ENCODE measurements around the gene PLPP3. TPM values are rescaled to one million over a fixed set of nuclear protein-coding genes. Genes with fewer than 3 reads are reported as not detected.

PLPP3 gene
- total RNA-seq, 1 experiment from 2014 or later: 0.39 TPM

DNA sequence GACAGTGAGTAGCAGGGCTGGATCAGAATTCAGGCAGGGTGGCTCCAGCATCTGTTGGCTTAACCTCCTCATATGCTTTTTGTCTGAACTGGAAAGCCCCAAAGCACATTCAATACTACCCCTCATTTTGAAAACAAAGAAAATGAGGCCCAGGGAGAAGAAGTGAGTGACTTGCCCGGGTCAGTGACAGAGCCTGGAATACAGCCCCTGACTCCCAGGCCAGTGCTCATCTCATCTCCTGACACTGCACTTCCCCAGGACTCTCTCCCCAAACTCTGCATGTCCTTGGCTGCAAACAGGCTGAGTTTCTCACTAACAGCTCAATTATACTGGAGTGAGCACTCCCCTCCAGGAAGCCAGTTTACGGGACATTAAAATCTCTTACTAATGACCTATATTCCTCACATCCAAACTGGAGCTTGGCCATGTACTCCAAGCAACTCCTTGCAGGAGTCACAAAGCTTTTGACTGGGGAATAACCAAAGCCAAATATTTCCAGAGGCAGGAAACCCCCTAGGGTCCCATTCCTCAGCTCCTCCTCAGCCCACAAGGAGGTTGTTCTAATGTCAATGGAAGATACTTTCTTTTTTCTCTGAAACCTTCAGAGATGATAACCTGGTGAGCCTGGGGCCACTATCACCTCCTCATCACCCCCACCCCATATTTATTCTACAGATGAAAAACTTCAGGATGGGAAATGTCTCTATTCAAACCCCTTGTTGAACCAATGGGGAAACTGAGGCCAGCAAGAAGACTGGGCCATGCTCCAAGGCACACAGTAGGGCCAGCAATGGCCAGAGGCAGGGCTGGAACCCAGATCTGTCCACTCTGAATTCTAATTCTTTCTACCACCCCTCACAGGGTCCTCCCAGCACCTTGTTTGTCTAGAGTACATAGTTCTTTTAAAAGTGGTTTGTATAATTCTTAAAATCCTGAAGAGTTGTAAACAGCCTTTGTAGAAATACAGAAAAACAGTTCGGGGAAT lies 127.0 kb downstream of the PLPP3 start:
- no peaks in the 10 kb centered on the region for H3K4me1 ChIP-seq (ENCODE audit: insufficient read depth, low read length, poor library complexity, severe bottlenecking)
- TF ChIP-seq EZH2 (IDR thresholded peaks at IDR 0.05; ENCODE audit: borderline replicate concordance, low read depth, low read length, poor library complexity, severe bottlenecking): no peak
- TF ChIP-seq CTCF (conservative IDR thresholded peaks at IDR 0.05; ENCODE audit: low read depth, low read length): no peak
- no peaks in the 10 kb centered on the region for H3K9me3 ChIP-seq (ENCODE audit: low read depth, low read length, poor library complexity, severe bottlenecking)
- intact Hi-C loops (cut with micrococcal nuclease; ENCODE audit: unreplicated experiment): no loop called here
- peaks cover 6% of the 10 kb centered on the region for H3K27me3 ChIP-seq (replicated peaks; ENCODE audit: insufficient read depth, low read depth, low read length, poor library complexity)
- CTCF ChIA-PET: no interaction called here
- DNase-seq (ENCODE audit: low spot score): no peak
- POLR2A ChIA-PET (ENCODE audit: low non-redundant PET): no interaction called here
- BruUV-seq (replicated peaks): no TSS peak
- no peak overlapping the region for H3K4me3 ChIP-seq (ENCODE audit: low read depth, low read length, poor library complexity, severe bottlenecking)
- H3K36me3 ChIP-seq (ENCODE audit: insufficient read depth, low read length, poor library complexity, severe bottlenecking): no peaks in the 10 kb centered on the region
- no peak overlapping the region for H3K27ac ChIP-seq (ENCODE audit: low read depth, low read length, poor library complexity, severe bottlenecking)

DNA sequence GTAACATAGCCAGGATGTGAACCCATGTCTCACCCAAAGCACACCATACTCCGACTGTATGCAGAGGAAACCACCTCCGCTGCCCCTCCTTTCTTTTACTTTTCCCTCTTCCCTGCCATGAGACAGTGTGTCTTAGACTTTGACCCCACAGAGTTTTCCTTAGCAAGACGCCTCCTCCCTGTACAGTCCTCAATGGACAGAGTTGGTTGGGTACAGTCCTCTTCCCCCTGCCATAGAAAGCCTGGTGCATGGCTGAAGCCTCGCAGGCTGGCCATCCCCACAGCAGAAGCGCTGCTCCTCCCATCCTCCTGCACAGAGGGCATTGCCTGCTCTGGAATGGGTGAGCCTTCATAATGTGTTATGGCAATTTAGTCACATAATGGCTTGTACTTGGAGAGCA lies 127.9 kb downstream of the PLPP3 start:
- Histone ChIP-seq H3K36me3 (ENCODE audit: insufficient read depth, low read length, poor library complexity, severe bottlenecking) (no peaks in the 10 kb centered on the region), H3K9me3 (ENCODE audit: low read depth, low read length, poor library complexity, severe bottlenecking) (no peaks in the 10 kb centered on the region), H3K27ac (ENCODE audit: low read depth, low read length, poor library complexity, severe bottlenecking) (no peak overlapping the region), H3K27me3 (replicated peaks; ENCODE audit: insufficient read depth, low read depth, low read length, poor library complexity) (peaks cover 6% of the 10 kb centered on the region), H3K4me1 (ENCODE audit: insufficient read depth, low read length, poor library complexity, severe bottlenecking) (no peaks in the 10 kb centered on the region), H3K4me3 (ENCODE audit: low read depth, low read length, poor library complexity, severe bottlenecking) (no peak overlapping the region)
- CTCF ChIA-PET: no interaction called here
- TF ChIP-seq CTCF (conservative IDR thresholded peaks at IDR 0.05; ENCODE audit: low read depth, low read length) (no peak), EZH2 (IDR thresholded peaks at IDR 0.05; ENCODE audit: borderline replicate concordance, low read depth, low read length, poor library complexity, severe bottlenecking) (no peak)
- intact Hi-C loops (cut with micrococcal nuclease; ENCODE audit: unreplicated experiment): no loop called here
- DNase-seq (ENCODE audit: low spot score): no peak
- BruUV-seq (replicated peaks): no TSS peak
- POLR2A ChIA-PET (ENCODE audit: low non-redundant PET): no interaction called here

DNA sequence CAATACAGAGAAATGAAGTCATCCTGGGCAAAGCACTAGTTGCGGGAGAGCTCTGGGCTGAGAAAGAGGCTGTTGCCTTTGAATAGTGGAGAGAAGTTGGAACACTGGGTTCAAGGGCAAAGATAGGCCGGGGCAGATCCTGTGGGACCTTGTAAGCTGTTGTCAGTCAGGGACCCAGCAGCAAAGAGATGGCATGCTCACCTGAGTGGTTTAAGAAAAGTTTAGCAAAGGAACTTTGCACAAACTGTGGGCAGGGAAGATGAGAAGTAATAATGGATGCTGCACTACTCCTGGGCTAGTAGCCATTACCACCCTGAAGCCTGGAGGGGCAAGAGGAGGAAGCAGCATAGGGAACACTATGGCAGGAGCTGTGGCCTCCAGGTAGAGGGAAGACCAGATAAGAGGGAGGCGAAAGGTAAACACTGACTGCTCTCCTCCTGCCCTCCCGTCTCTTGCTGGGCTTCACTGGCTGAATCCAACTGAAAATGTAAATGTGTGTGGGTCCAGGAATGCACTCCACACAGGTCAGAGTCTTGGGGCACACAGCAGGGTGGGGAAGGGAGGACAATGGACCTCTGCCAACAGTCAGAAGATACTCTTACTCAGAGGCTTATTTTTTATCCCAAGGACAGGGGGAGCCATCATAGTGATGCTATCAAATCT lies 129.2 kb downstream of the PLPP3 start:
- TF ChIP-seq EZH2 (IDR thresholded peaks at IDR 0.05; ENCODE audit: borderline replicate concordance, low read depth, low read length, poor library complexity, severe bottlenecking) (no peak), CTCF (conservative IDR thresholded peaks at IDR 0.05; ENCODE audit: low read depth, low read length) (no peak)
- Histone ChIP-seq H3K27ac (ENCODE audit: low read depth, low read length, poor library complexity, severe bottlenecking) (no peak overlapping the region), H3K4me3 (ENCODE audit: low read depth, low read length, poor library complexity, severe bottlenecking) (no peak overlapping the region), H3K36me3 (ENCODE audit: insufficient read depth, low read length, poor library complexity, severe bottlenecking) (no peaks in the 10 kb centered on the region), H3K9me3 (ENCODE audit: low read depth, low read length, poor library complexity, severe bottlenecking) (no peaks in the 10 kb centered on the region), H3K27me3 (replicated peaks; ENCODE audit: insufficient read depth, low read depth, low read length, poor library complexity) (peaks cover 6% of the 10 kb centered on the region), H3K4me1 (ENCODE audit: insufficient read depth, low read length, poor library complexity, severe bottlenecking) (no peaks in the 10 kb centered on the region)
- BruUV-seq (replicated peaks): no TSS peak
- no peak for DNase-seq (ENCODE audit: low spot score)
- CTCF ChIA-PET: no interaction called here
- POLR2A ChIA-PET (ENCODE audit: low non-redundant PET): no interaction called here
- intact Hi-C loops (cut with micrococcal nuclease; ENCODE audit: unreplicated experiment): no loop called here

All from A673 (cell line).